Measurements from ENCODE around the gene LOC101059915.
A peak's percentile ranks its signal among the peaks of the same experiment; 100 is the strongest.
"Not testable (repeated sequence)": the region's sequence is repeated elsewhere in the genome, so short reads cannot be mapped to it uniquely, and the experiment has no call there.

The LOC101059915 gene

GRCh38 chrX:71640002-71640401 lies 27.3 kb upstream of the LOC101059915 start:
- DNase-seq (ENCODE audit: low read depth) = no peak

DNA sequence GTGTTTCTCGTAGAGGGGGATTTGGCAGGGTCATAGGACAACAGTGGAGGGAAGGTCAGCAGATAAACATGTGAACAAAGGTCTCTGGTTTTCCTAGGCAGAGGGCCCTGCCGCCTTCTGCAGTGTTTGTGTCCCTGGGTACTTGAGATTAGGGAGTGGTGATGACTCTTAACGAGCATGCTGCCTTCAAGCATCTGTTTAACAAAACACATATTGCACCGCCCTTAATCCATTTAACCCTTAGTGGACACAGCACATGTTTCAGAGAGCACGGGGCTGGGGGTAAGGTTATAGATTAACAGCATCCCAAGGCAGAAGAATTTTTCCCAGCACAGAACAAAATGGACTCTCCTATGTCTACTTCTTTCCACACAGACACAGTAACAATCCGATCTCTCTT lies 22.9 kb upstream of the LOC101059915 start:
- DNase-seq (ENCODE audit: low read depth) = not testable (repeated sequence)

DNA sequence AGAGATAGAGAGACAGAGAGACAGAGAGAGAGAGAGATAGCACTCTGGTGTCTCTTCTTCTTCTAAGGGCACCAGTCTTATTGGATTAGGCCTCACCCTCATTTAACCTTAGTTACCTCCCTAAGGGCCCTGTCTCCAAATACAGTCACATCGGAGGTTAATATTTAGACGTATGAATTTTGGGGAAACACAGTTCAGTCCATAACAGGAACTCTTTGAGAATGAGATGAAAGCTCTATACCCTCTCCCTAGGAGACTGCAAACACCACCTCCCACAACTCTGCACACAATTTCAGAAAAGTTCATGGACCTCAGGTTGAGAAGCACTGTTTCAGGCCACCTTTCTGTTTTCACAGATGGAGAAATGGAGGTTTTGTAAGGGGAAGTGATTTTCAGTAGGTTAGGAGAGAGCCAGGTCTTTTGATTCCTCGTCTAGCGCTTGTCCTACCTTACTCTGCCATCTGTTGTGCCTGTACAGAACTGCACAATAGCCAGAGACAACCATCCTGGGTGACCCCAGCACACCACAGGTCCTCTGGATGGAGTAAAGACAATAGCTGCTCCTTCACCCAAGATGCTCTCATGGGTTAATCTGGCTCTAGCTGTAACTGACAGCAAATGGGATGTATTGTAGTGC lies 16.9 kb upstream of the LOC101059915 start:
- no peak for DNase-seq (ENCODE audit: low read depth)

- peak; percentile 46 for DNase-seq (ENCODE audit: low read depth)
These were observed 14.9 kb upstream of the LOC101059915 start for GRCh38 chrX:71652405-71652804.

DNA sequence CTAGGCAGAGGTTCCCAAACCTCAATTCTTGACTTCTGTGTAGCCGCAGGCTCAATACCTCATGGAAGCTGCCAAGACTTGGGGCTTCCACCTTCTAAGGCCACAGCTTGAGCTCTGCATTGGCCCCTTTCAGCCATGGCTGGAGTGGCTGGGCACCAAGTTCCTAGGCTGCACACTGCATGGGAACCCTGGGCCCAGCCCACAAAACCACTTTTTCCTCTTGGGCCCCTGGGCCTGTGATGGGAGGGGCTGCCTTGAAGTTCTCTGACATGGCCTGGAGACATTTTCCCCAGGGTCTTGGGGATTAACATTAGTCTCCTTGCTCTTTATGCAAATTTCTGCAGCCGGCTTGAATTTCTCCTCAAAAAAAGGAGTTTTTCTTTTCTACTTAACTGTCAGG lies 14.0 kb upstream of the LOC101059915 start:
- DNase-seq (ENCODE audit: low read depth) = no peak

- no peak for DNase-seq (ENCODE audit: low read depth)
These were observed 10.1 kb upstream of the LOC101059915 start for GRCh38 chrX:71657267-71657666.

GRCh38 chrX:71659342-71659741 lies 8.0 kb upstream of the LOC101059915 start:
- no peak for DNase-seq (ENCODE audit: low read depth)

DNA sequence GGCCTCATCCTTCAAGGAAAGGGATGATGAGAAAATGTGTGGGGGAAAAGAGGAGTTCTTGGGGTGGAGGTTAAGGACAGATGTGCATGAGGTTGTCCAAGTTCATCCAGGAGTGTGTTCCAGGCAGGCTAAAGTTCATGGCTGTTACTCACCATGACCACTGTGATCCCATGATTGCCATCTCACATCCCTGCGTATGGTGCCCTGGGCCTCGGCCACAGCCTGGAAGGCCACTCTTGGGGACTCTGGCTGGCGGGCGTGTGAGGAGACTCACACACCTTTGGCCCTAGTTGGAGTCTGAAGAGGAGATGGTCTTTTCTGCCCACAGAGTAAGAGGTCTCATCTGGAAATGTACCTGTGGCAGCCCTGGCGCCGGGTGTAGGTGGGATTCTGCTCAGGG lies 7.4 kb upstream of the LOC101059915 start:
- DNase-seq (ENCODE audit: low read depth) = no peak

- no peak for DNase-seq (ENCODE audit: low read depth)
These were observed 6.6 kb upstream of the LOC101059915 start for GRCh38 chrX:71660562-71661416.

- DNase-seq (ENCODE audit: low read depth) = no peak
These were observed 5.4 kb upstream of the LOC101059915 start for GRCh38 chrX:71661919-71662318.

DNA sequence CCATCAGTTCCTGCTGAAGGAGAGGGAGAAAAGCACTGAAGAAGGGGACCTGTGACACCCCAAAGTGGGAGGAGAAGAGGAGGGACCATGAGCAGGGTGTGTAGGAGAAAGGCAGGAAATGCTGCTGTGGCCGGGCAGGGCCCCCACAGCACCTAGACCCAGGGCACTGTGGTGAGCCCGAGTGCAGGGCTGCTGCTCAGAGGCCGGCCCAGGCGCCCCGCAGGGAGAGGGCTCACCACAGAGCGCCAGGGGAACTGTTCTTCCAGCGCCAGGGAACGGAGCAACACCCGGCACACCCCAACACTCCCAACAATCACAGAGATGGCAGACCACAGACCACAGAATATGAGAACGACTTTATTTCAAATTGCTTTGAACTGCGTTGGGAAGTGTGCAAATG lies 4.7 kb upstream of the LOC101059915 start:
- DNase-seq (ENCODE audit: low read depth) = not testable (repeated sequence)

DNA sequence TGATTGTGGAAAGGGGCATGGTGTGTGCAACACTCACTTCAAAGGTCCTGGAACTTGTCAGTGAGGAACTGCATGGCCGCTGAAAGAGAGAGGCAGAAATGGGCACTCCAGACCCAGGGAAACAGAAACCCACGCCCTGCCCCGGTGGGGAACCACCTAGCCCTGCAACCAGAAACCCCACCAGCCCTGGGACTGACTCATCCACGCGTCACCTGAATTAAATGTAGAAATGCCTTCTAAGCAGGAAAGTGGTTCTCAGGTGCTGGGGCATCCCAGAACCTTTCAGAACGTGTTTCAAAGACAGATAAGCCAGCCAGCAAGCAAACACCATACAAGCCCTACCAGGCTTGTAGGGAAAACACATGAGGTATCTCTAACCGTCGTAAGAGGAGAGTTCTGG lies 4.1 kb upstream of the LOC101059915 start:
- DNase-seq (ENCODE audit: low read depth) = not testable (repeated sequence)

- DNase-seq (ENCODE audit: low read depth) = not testable (repeated sequence)
These were observed 3.1 kb upstream of the LOC101059915 start for GRCh38 chrX:71664202-71664601.

GRCh38 chrX:71664889-71665491 lies 2.4 kb upstream of the LOC101059915 start:
- no peak for DNase-seq (ENCODE audit: low read depth)

DNA sequence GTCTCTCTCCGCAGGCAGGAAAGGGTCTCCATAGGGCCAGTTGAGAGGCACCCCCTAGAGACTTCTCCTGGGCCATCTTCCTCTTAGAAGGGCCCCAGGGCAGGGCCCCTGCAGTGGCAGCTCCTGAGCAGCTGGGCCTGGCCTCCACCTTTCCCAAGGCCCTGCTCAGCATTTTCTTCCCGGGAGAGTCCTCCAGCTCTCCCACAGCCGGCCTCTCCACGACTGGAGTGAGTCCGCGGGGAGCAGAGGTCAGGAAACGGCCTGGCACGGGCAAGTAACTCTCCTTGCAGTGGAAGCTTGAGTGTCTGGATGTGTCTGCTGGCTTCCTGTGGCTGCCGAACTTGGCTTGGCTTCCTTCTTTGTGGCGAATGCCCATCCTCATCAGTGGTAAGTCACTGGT lies 1.6 kb upstream of the LOC101059915 start:
- no peak for DNase-seq (ENCODE audit: low read depth)

DNA sequence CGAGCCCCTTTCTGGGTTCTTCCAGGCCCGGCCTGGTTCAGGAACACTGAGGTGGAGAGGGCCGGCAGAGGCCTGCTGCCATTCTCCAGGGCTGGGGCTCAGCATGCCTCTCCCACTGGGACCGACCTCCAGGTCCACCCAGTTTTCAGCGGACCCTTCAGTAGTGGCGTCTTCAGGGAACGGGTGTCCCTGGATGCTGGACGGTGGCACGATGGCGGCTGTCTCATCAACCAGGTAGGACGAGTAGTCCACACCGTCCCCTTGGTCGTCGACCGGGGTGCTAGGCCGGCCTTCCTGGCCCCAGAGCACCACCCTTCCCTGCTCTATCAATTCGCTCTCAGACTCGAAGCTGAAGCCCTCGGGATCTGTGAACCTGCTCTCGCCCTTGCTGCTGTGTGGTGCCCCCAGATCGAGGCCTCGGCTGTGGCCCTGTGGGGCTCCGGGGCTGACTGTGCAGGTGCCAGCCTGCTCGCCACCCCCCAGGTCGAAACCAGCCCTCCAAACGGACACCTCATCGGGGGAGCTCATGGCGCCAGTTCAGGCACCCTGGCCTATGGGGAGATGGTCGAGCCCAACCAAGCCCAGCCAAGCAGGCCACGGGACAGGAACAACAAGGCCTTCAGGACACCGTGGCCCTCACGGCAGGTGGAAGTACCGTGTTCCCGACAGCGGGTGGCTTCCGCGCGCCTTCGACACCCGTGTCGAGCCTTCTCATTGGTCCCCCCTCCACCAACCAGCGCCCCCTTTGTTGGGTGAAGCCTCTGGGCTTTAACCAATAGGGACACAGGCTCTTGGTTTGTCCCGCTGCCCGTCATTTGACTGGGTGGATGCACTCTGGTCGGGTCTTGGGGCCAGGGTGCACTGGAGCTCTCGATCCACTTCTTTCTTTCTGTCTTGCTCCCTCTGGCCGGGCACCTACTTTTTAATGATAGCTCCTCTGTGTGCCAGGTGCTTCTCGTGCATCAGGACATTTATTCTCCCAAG lies 814 bp upstream of the LOC101059915 start:
- DNase-seq (ENCODE audit: low read depth) = no peak

GRCh38 chrX:71668248-71668595 lies 876 bp downstream of the LOC101059915 start:
- no peak for DNase-seq (ENCODE audit: low read depth)

- DNase-seq (ENCODE audit: low read depth) = no peak
These were observed 2.1 kb downstream of the LOC101059915 start for GRCh38 chrX:71669492-71669891.

- DNase-seq (ENCODE audit: low read depth) = not testable (repeated sequence)
These were observed 2.6 kb downstream of the LOC101059915 start for GRCh38 chrX:71669947-71670346.

GRCh38 chrX:71671043-71671780 lies 3.9 kb downstream of the LOC101059915 start:
- DNase-seq (ENCODE audit: low read depth) = no peak

DNA sequence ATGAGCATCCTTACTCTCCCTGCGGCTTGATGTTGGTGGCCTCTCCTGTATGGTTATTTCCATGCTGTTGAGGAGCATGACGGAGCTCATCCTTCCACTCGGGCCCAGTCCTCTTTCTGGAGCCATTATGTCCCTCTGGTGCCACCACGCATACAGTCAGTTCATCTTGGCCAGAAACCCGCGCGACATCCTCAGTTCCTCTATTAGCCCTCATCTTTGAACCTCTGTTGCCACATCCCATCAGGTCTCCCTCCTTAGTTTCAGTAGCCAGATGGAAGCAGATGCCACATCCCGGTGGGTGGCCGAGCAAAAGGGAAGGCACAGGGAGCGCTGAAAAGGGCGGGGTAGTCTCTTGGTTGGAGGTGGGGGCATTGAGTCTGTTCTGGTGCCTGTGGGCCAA lies 4.6 kb downstream of the LOC101059915 start:
- no peak for DNase-seq (ENCODE audit: low read depth)
